ENCODE measurements around the gene SAMD4A.

Gene SAMD4A

GRCh38 chr14:54550514-54550913 is 16.4 kb upstream of the SAMD4A start:
- Mint-ChIP-seq H3K27ac (no peak overlapping the region), H3K36me3 (ENCODE audit: low read depth) (no peaks in the 10 kb centered on the region), H3K4me3 (no peak overlapping the region), H3K9me3 (no peaks in the 10 kb centered on the region), H3K4me1 (ENCODE audit: low read depth) (no peaks in the 10 kb centered on the region), H3K27me3 (ENCODE audit: low read depth) (peaks cover 9% of the 10 kb centered on the region)
- DNase-seq (ENCODE audit: low spot score) = no peak

- H3K9me3 Mint-ChIP-seq = no peaks in the 10 kb centered on the region
- H3K27me3 Mint-ChIP-seq (ENCODE audit: low read depth) = peaks cover 3% of the 10 kb centered on the region
- no peaks in the 10 kb centered on the region for H3K36me3 Mint-ChIP-seq (ENCODE audit: low read depth)
- no peak overlapping the region for H3K27ac Mint-ChIP-seq
- H3K4me3 Mint-ChIP-seq = no peak overlapping the region
- no peak for DNase-seq (ENCODE audit: low spot score)
- no peaks in the 10 kb centered on the region for H3K4me1 Mint-ChIP-seq (ENCODE audit: low read depth)
Observed at GRCh38 chr14:54554401-54554800, 12.5 kb upstream of the SAMD4A start.

GRCh38 chr14:54555651-54556050 is 11.3 kb upstream of the SAMD4A start:
- Mint-ChIP-seq H3K9me3 (no peaks in the 10 kb centered on the region), H3K27ac (no peak overlapping the region), H3K36me3 (ENCODE audit: low read depth) (no peaks in the 10 kb centered on the region), H3K4me1 (ENCODE audit: low read depth) (no peaks in the 10 kb centered on the region), H3K4me3 (no peak overlapping the region), H3K27me3 (ENCODE audit: low read depth) (peaks cover 8% of the 10 kb centered on the region)
- no peak for DNase-seq (ENCODE audit: low spot score)

GRCh38 chr14:54556535-54556934 is 10.4 kb upstream of the SAMD4A start:
- Mint-ChIP-seq H3K27me3 (ENCODE audit: low read depth) (peaks cover 13% of the 10 kb centered on the region), H3K27ac (no peak overlapping the region)
- no peak for DNase-seq (ENCODE audit: low spot score)

GRCh38 chr14:54562334-54562733 is 4.6 kb upstream of the SAMD4A start:
- H3K27me3 Mint-ChIP-seq (ENCODE audit: low read depth) = peaks cover 21% of the 10 kb centered on the region
- no peaks in the 10 kb centered on the region for H3K9me3 Mint-ChIP-seq
- peaks cover 8% of the 10 kb centered on the region for H3K4me1 Mint-ChIP-seq (ENCODE audit: low read depth)
- H3K27ac Mint-ChIP-seq = no peak overlapping the region
- no peaks in the 10 kb centered on the region for H3K36me3 Mint-ChIP-seq (ENCODE audit: low read depth)
- H3K4me3 Mint-ChIP-seq = no peak overlapping the region
- DNase-seq (ENCODE audit: low spot score) = no peak

More at GRCh38 chr14:54556535-54556934, 10.4 kb upstream of the SAMD4A start:
- Mint-ChIP-seq H3K4me3 (no peak overlapping the region), H3K36me3 (ENCODE audit: low read depth) (no peaks in the 10 kb centered on the region), H3K9me3 (no peaks in the 10 kb centered on the region), H3K4me1 (ENCODE audit: low read depth) (no peaks in the 10 kb centered on the region)

DNA sequence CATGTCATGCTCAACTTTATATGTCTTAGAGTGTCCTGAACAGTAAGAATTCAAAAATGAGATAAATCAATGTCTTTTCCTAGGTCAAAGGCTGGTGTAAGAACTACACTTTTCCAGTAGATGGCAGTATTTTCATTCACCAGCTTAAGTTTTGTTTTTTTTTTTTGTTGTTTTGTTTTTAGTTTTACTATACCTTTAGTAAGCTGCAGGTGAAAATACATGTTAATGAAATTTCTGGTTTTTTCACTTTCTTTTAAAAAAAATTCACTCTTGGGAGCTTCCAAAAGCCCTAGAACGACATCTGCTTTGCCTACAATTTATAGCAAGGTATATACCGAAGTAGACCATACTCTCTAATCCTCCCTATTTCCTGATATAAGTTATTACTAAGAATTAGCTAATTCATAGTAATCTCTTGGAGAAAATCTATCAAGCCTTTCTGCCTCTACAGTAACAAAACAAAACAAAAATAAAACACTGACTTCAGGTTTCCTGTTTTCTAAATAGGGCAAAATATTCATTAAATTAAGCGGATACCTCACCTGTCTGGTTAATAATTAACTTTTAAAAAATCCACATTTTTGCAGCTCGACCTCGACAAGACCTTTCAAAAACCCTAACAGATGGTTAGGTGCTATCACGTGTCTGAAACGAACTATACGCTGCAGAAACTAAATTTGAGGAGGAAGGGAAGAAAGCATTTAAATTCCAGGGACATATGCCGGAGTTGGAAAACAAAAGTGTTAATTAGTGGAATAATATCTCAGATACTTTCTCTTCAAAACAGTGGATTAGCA is 2.7 kb upstream of the SAMD4A start:
- peaks cover 34% of the 10 kb centered on the region for H3K27me3 Mint-ChIP-seq (ENCODE audit: low read depth)
- H3K9me3 Mint-ChIP-seq = no peaks in the 10 kb centered on the region
- H3K36me3 Mint-ChIP-seq (ENCODE audit: low read depth) = no peaks in the 10 kb centered on the region
- H3K4me3 Mint-ChIP-seq = peak overlapping the region; percentile 73
- DNase-seq (ENCODE audit: low spot score) = no peak
- H3K4me1 Mint-ChIP-seq (ENCODE audit: low read depth) = peaks cover 18% of the 10 kb centered on the region
- H3K27ac Mint-ChIP-seq = no peak overlapping the region

GRCh38 chr14:54564868-54565784 is 1.8 kb upstream of the SAMD4A start:
- H3K4me3 Mint-ChIP-seq = peak overlapping the region; percentile 73
- peak; percentile 66 for DNase-seq (ENCODE audit: low spot score)
- H3K36me3 Mint-ChIP-seq (ENCODE audit: low read depth) = no peaks in the 10 kb centered on the region
- H3K27ac Mint-ChIP-seq = no peak overlapping the region
- no peaks in the 10 kb centered on the region for H3K9me3 Mint-ChIP-seq
- peaks cover 18% of the 10 kb centered on the region for H3K4me1 Mint-ChIP-seq (ENCODE audit: low read depth)
- peaks cover 40% of the 10 kb centered on the region for H3K27me3 Mint-ChIP-seq (ENCODE audit: low read depth)

GRCh38 chr14:54565785-54566409 is 1.0 kb upstream of the SAMD4A start:
- Mint-ChIP-seq H3K4me1 (ENCODE audit: low read depth) (peaks cover 18% of the 10 kb centered on the region), H3K27me3 (ENCODE audit: low read depth) (peaks cover 39% of the 10 kb centered on the region), H3K4me3 (peak overlapping the region; percentile 73), H3K9me3 (no peaks in the 10 kb centered on the region), H3K36me3 (ENCODE audit: low read depth) (no peaks in the 10 kb centered on the region), H3K27ac (no peak overlapping the region)
- DNase-seq (ENCODE audit: low spot score) = peak; percentile 75

DNA sequence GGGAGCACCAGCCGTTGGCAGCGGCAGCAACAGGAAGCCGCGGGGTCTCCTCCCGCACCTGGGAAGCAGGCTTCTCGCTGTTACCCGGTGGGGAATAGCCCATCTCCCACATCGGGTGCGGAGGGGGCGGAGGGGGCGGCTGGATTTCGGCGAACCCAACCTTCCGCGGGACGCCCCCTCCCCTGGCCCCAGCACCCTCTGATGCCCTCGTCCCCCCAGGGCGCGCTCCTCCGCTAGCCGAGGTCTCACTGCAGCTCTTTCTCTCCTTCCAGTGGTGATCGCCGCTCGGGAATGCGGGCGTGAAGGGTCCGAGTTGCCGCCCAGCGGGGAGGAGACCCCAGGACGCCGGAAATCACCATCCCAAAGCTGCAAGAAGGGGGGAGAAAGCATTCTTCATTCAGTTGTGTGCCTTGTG is 303 bp downstream of the SAMD4A start:
- DNase-seq (ENCODE audit: low spot score) = no peak
- Mint-ChIP-seq H3K4me1 (ENCODE audit: low read depth) (peaks cover 18% of the 10 kb centered on the region), H3K4me3 (peak overlapping the region; percentile 94), H3K27me3 (ENCODE audit: low read depth) (peaks cover 42% of the 10 kb centered on the region), H3K9me3 (peaks cover 6% of the 10 kb centered on the region), H3K27ac (peak overlapping the region; percentile 78), H3K36me3 (ENCODE audit: low read depth) (peaks cover 3% of the 10 kb centered on the region)

DNA sequence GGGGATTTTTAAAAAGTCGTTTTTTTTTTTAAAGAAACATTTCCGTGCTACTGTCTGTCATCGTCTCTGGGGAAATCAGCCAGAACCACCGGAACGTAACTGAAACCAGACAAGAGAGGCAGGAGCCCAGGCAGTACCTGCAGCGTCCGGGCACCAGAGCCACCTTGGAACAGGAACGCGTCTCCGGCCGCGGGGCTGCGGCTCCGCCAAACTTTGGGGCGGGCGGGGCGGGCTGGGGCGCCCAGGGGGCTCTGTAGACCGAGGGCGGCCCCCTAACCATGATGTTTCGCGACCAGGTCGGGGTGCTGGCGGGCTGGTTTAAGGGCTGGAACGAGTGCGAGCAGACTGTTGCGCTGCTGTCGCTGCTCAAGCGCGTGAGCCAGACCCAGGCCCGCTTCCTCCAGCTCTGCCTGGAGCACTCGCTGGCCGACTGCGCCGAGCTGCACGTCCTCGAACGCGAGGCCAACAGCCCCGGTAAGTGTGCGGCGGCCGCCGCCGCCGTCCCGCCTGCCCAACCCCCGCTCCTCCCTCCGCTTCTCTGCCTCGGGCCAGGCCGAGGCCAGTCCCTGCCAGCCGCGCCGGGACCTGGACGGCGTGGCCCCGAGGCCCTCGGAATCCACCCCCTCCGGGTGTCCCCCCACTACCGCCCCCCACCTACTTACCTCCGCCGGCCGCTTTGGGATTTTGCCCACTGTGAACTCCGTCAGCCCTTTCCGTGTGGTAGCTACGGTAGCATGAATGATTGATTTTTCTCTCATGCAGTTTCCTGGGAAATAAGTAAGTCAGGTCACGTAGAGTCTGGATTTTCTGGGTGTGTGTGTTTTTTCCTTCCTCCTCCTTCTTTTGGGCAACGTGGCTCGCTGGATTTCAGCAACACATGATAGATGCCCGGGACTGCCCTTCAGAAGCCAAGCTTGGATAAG is 972 bp downstream of the SAMD4A start:
- H3K27me3 Mint-ChIP-seq (ENCODE audit: low read depth) = peaks cover 39% of the 10 kb centered on the region
- H3K27ac Mint-ChIP-seq = peak overlapping the region; percentile 78
- peak overlapping the region; percentile 94 for H3K4me3 Mint-ChIP-seq
- peak; percentile 17 for DNase-seq (ENCODE audit: low spot score)
- H3K36me3 Mint-ChIP-seq (ENCODE audit: low read depth) = peaks cover 7% of the 10 kb centered on the region
- H3K4me1 Mint-ChIP-seq (ENCODE audit: low read depth) = peaks cover 18% of the 10 kb centered on the region
- peaks cover 10% of the 10 kb centered on the region for H3K9me3 Mint-ChIP-seq

DNA sequence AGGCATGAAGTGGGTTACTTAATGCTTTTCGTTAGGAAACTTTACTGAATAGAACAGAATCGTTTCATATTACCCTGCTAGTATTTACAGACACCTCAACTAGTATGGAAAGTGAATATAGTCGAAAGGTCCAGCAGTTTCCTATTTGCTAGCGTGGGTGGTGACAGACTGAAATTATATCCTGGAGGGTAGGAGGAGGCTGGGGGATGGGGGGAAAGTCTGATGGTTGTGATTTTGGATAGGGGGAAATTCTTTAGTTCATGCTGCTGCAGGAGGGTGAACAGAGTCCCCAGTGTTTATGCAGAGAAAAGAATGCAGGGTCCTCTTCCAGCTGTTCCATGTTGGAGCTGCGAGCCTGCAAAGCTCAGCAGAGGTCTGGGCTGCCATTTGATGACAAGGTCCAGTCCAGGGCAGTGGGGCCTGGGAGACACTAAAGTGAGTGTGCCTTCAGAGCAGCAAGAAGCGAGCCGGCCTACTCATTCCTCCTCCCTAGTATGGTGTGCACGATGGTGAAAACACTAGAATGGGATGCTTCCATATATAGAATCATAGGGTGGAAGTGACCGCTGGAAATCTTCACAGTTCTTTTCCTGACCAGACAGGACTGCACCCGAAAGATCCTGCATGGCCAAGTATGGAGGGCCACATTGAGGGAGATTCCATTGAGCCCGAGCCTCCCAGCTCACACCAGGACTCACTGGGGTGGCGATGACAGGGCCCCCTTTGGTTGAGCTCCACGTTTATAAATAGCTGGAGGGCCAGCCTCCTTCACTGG is 2.1 kb downstream of the SAMD4A start:
- H3K4me3 Mint-ChIP-seq = no peak overlapping the region

GRCh38 chr14:54570047-54570446 is 3.1 kb downstream of the SAMD4A start:
- no peak overlapping the region for H3K4me3 Mint-ChIP-seq

More for the DNA sequence above, 2.1 kb downstream of the SAMD4A start:
- Mint-ChIP-seq H3K36me3 (ENCODE audit: low read depth) (peaks cover 11% of the 10 kb centered on the region), H3K4me1 (ENCODE audit: low read depth) (peaks cover 18% of the 10 kb centered on the region), H3K27ac (no peak overlapping the region), H3K27me3 (ENCODE audit: low read depth) (peaks cover 39% of the 10 kb centered on the region), H3K9me3 (peaks cover 19% of the 10 kb centered on the region)
- DNase-seq (ENCODE audit: low spot score) = no peak

More at GRCh38 chr14:54570047-54570446, 3.1 kb downstream of the SAMD4A start:
- H3K27ac Mint-ChIP-seq = no peak overlapping the region
- peaks cover 19% of the 10 kb centered on the region for H3K9me3 Mint-ChIP-seq
- DNase-seq (ENCODE audit: low spot score) = no peak
- peaks cover 12% of the 10 kb centered on the region for H3K4me1 Mint-ChIP-seq (ENCODE audit: low read depth)
- peaks cover 34% of the 10 kb centered on the region for H3K27me3 Mint-ChIP-seq (ENCODE audit: low read depth)
- H3K36me3 Mint-ChIP-seq (ENCODE audit: low read depth) = peaks cover 11% of the 10 kb centered on the region
